Prostate gland (tissue), 1 donor: ENCODE results near the gene CACNA1I.

Experiments used
- POLR2A ChIP-seq: fragments of 450-650 bp; IDR thresholded peaks from one replicate; pipeline ENCODE4 v1.6.1; 2016; ENCODE audit warnings: antibody characterized with exemption, mild to moderate bottlenecking
- POLR2AphosphoS5 ChIP-seq: sonication (generic); formaldehyde crosslinking; IDR thresholded peaks from one replicate; pipeline ENCODE4 v1.6.1; 2017; ENCODE audit warnings: antibody characterized with exemption

DNA sequence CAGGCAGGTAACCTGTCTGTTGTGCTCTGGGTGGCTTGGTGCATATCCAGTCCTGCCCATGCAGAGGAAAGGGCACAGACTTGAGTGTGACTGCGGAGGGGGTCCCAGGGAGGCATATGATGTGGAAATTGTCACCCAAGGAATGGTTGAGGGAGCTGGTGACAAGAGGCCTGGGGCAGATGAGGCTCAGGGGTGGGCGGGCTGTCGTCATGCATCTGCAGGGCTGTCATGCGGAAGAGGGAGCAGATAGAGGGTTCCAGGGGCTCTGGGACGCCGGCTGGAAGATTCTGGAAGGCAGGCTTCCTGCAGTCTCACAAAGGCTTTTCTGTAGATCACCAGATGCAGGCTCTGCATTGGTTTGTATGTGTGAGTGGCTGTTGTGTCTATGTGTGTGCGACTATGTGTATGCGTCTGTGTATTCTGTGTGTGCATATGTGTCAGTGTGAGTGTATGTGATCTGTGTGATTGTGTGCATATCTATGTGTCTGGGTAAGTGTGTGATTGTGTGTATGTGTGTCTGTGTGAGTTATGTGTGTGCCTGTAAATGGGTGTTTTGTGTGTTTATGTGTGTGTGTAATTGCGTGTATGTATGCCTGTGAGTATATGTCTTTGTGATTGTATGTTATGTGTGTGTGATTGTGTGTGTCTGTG, 7.6 kb upstream of the CACNA1I start:
- TF ChIP-seq POLR2AphosphoS5 (no peak), POLR2A (no peak)
